Measurements from ENCODE around the gene ZPLD1.

- TF ChIP-seq, protein P1, sequence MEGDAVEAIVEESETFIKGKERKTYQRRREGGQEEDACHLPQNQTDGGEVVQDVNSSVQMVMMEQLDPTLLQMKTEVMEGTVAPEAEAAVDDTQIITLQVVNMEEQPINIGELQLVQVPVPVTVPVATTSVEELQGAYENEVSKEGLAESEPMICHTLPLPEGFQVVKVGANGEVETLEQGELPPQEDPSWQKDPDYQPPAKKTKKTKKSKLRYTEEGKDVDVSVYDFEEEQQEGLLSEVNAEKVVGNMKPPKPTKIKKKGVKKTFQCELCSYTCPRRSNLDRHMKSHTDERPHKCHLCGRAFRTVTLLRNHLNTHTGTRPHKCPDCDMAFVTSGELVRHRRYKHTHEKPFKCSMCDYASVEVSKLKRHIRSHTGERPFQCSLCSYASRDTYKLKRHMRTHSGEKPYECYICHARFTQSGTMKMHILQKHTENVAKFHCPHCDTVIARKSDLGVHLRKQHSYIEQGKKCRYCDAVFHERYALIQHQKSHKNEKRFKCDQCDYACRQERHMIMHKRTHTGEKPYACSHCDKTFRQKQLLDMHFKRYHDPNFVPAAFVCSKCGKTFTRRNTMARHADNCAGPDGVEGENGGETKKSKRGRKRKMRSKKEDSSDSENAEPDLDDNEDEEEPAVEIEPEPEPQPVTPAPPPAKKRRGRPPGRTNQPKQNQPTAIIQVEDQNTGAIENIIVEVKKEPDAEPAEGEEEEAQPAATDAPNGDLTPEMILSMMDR (IDR thresholded peaks at IDR 0.05; ENCODE audit: insufficient read depth, low read length, poor library complexity, severe bottlenecking): no peak
- TF ChIP-seq EZH2phosphoT487 (conservative IDR thresholded peaks at IDR 0.05; ENCODE audit: low read length): no peak
Observed at GRCh38 chr3:102450976-102451375, 16.2 kb downstream of the ZPLD1 start.

Data from SU-DHL-6 (cell line).